ENCODE data around the gene PPP1R13B. TPM values are rescaled to one million over a fixed set of nuclear protein-coding genes. Genes with fewer than 3 reads are reported as not detected.

PPP1R13B gene
- total RNA-seq, 2 experiments from 2014 or later = 8.2 to 18.9 TPM

- no peaks in the 10 kb centered on the region for H3K9me3 ChIP-seq (ENCODE audit: low read length)
- no TSS peak for BruUV-seq (replicated peaks)
- H3K4me1 ChIP-seq (ENCODE audit: insufficient read depth, low read length, poor library complexity, severe bottlenecking) = peaks cover 23% of the 10 kb centered on the region
- no peak overlapping the region for H3K4me3 ChIP-seq (ENCODE audit: low read depth, low read length, poor library complexity, severe bottlenecking)
- peaks cover 3% of the 10 kb centered on the region; the same call in 1 of the 2 replicates for H4K20me1 ChIP-seq (ENCODE audit: insufficient read depth, low read length)
- ChIA-PET POLR2A (no interaction called here), CTCF (ENCODE audit: unreplicated experiment) (interaction anchor here (0.8 kb wide), 1 partner anchor 8 kb away, joined by 3 read pairs; no protein-coding TSS in a partner anchor)
- H3K4me2 ChIP-seq (ENCODE audit: low read length) = no peak overlapping the region
- peaks cover 95% of the 10 kb centered on the region for H3K36me3 ChIP-seq (ENCODE audit: insufficient read depth, low read length)
- no peak for DNase-seq (ENCODE audit: low spot score)
- no peak overlapping the region for H2AFZ ChIP-seq (ENCODE audit: low read length)
- intact Hi-C loops (cut with micrococcal nuclease; ENCODE audit: unreplicated experiment) = no loop called here
- no peaks in the 10 kb centered on the region for H3K9me2 ChIP-seq (ENCODE audit: insufficient read depth, low read length)
- no peak overlapping the region for H3K27ac ChIP-seq (ENCODE audit: low read depth, low read length, poor library complexity, severe bottlenecking)
- TF ChIP-seq CTCF (conservative IDR thresholded peaks at IDR 0.05; ENCODE audit: low read length) (no peak), EZH2phosphoT487 (IDR thresholded peaks at IDR 0.05; ENCODE audit: borderline replicate concordance, low read depth, low read length) (no peak)
- peaks cover 6% of the 10 kb centered on the region for H3K79me2 ChIP-seq (ENCODE audit: insufficient read depth, low read depth, low read length)
Measured at GRCh38 chr14:103706551-103707328, 140.6 kb downstream of the PPP1R13B start.

- ChIA-PET POLR2A (no interaction called here), CTCF (ENCODE audit: unreplicated experiment) (no interaction called here)
- no peak overlapping the region for H3K4me3 ChIP-seq (ENCODE audit: low read depth, low read length, poor library complexity, severe bottlenecking)
- no peak overlapping the region for H3K27ac ChIP-seq (ENCODE audit: low read depth, low read length, poor library complexity, severe bottlenecking)
- H4K20me1 ChIP-seq (ENCODE audit: insufficient read depth, low read length) = no peaks in the 10 kb centered on the region
- intact Hi-C loops (cut with micrococcal nuclease; ENCODE audit: unreplicated experiment) = no loop called here
- no TSS peak for BruUV-seq (replicated peaks)
- H3K36me3 ChIP-seq (ENCODE audit: insufficient read depth, low read length) = peaks cover 93% of the 10 kb centered on the region
- no peak overlapping the region for H2AFZ ChIP-seq (ENCODE audit: low read length)
- TF ChIP-seq CTCF (conservative IDR thresholded peaks at IDR 0.05; ENCODE audit: low read length) (no peak), EZH2phosphoT487 (IDR thresholded peaks at IDR 0.05; ENCODE audit: borderline replicate concordance, low read depth, low read length) (no peak)
- no peaks in the 10 kb centered on the region for H3K9me3 ChIP-seq (ENCODE audit: low read length)
- DNase-seq (ENCODE audit: low spot score) = no peak
- H3K9me2 ChIP-seq (ENCODE audit: insufficient read depth, low read length) = no peaks in the 10 kb centered on the region
- peaks cover 21% of the 10 kb centered on the region for H3K4me1 ChIP-seq (ENCODE audit: insufficient read depth, low read length, poor library complexity, severe bottlenecking)
- no peak overlapping the region for H3K4me2 ChIP-seq (ENCODE audit: low read length)
- peaks cover 3% of the 10 kb centered on the region for H3K79me2 ChIP-seq (ENCODE audit: insufficient read depth, low read depth, low read length)
Measured at GRCh38 chr14:103705504-103706284, 141.7 kb downstream of the PPP1R13B start.

- Histone ChIP-seq H3K4me2 (ENCODE audit: low read length) (no peak overlapping the region), H2AFZ (ENCODE audit: low read length) (no peak overlapping the region), H3K9me2 (ENCODE audit: insufficient read depth, low read length) (no peaks in the 10 kb centered on the region), H3K4me3 (ENCODE audit: low read depth, low read length, poor library complexity, severe bottlenecking) (no peak overlapping the region), H4K20me1 (ENCODE audit: insufficient read depth, low read length) (no peaks in the 10 kb centered on the region), H3K27ac (ENCODE audit: low read depth, low read length, poor library complexity, severe bottlenecking) (no peak overlapping the region), H3K4me1 (ENCODE audit: insufficient read depth, low read length, poor library complexity, severe bottlenecking) (peaks cover 26% of the 10 kb centered on the region), H3K36me3 (ENCODE audit: insufficient read depth, low read length) (peaks cover 93% of the 10 kb centered on the region), H3K9me3 (ENCODE audit: low read length) (no peaks in the 10 kb centered on the region), H3K79me2 (ENCODE audit: insufficient read depth, low read depth, low read length) (no peaks in the 10 kb centered on the region)
- BruUV-seq (replicated peaks) = no TSS peak
- TF ChIP-seq CTCF (conservative IDR thresholded peaks at IDR 0.05; ENCODE audit: low read length) = no peak
- TF ChIP-seq EZH2phosphoT487 (IDR thresholded peaks at IDR 0.05; ENCODE audit: borderline replicate concordance, low read depth, low read length) = no peak
- POLR2A ChIA-PET = no interaction called here
- CTCF ChIA-PET (ENCODE audit: unreplicated experiment) = no interaction called here
- DNase-seq (ENCODE audit: low spot score) = no peak
- intact Hi-C loops (cut with micrococcal nuclease; ENCODE audit: unreplicated experiment) = no loop called here
Measured at GRCh38 chr14:103705118-103705503, 142.3 kb downstream of the PPP1R13B start.
